Smooth muscle cell (in vitro differentiated cells): ENCODE data around the gene SLC25A26. TPM values are rescaled to one million over a fixed set of nuclear protein-coding genes. Genes with fewer than 3 reads are reported as not detected.

Experiments
- DNase-seq: peaks from one replicate; lab custom pipeline; 2025; ENCODE audit not compliant: unreplicated experiment; lab: John Stamatoyannopoulos, UW
- H2AFZ ChIP-seq: fragments of 200-600 bp; sonication (generic); 2 replicates; pipeline ENCODE4 v1.6.0; 2016; ENCODE audit warnings: antibody characterized with exemption, low read depth, mild to moderate bottlenecking
- H3F3A ChIP-seq: fragments of 200-600 bp; sonication (generic); 2 replicates; pipeline ENCODE4 v1.6.0; 2017; ENCODE audit warnings: antibody characterized with exemption, low read depth
- H3K27ac ChIP-seq: fragments of 200-600 bp; sonication (generic); 2 replicates; pipeline ENCODE4 v1.5.1; 2016; ENCODE audit warnings: low read depth, mild to moderate bottlenecking
- H3K27me3 ChIP-seq: fragments of 200-600 bp; sonication (generic); 2 replicates; pipeline ENCODE4 v1.6.1; 2016; ENCODE audit warnings: low read depth, mild to moderate bottlenecking
- H3K36me3 ChIP-seq: fragments of 200-600 bp; sonication (generic); 2 replicates; pipeline ENCODE4 v1.5.1; 2016; ENCODE audit warnings: low read depth
- H3K4me1 ChIP-seq: fragments of 200-600 bp; sonication (generic); 2 replicates; pipeline ENCODE4 v1.5.1; 2016; ENCODE audit warnings: low read depth
- H3K4me2 ChIP-seq: fragments of 200-600 bp; sonication (generic); 2 replicates; pipeline ENCODE4 v1.6.0; 2016; ENCODE audit warnings: mild to moderate bottlenecking
- H3K4me3 ChIP-seq: fragments of 200-600 bp; sonication (generic); 2 replicates; pipeline ENCODE4 v1.5.1; 2016; ENCODE audit warnings: mild to moderate bottlenecking
- H3K79me2 ChIP-seq: fragments of 200-600 bp; sonication (generic); 2 replicates; pipeline ENCODE4 v1.6.0; 2016; ENCODE audit warnings: low read depth, mild to moderate bottlenecking
- H3K9ac ChIP-seq: fragments of 200-600 bp; sonication (generic); 2 replicates; pipeline ENCODE4 v1.6.0; 2016; ENCODE audit warnings: low read depth
- H3K9me3 ChIP-seq: fragments of 200-600 bp; sonication (generic); replicated peaks from 2 replicates; pipeline ENCODE4 v1.5.1; 2016; ENCODE audit warnings: low read depth
- H4K20me1 ChIP-seq: fragments of 200-600 bp; sonication (generic); 2 replicates; pipeline ENCODE4 v1.6.0; 2016; ENCODE audit warnings: low read depth
- CTCF ChIP-seq: fragments of 200-600 bp; sonication (generic); IDR thresholded peaks from 2 replicates; pipeline ENCODE4 v1.5.1; 2017; ENCODE audit warnings: borderline replicate concordance, mild to moderate bottlenecking, antibody characterized with exemption; ENCODE audit not compliant: insufficient read depth, poor library complexity, severe bottlenecking
- WGBS: methylation state at CpG from one replicate; pipeline ENCODE4 v1.1.7; 2016; ENCODE audit warnings: low lambda C conversion rate; 5-methylcytosine and 5-hydroxymethylcytosine counted together
- polyA plus RNA-seq: library from polyadenylated mRNA; unstranded; fragments of >200 nt; fragmentation: Nextera tagmentation; extraction: Ambion mirVana; gene quantifications from 2 replicates; pipeline ENCODE4 v1.2.1, GENCODE V29; 2016
- total RNA-seq: library from RNA; depleted of rRNA; stranded (reverse); fragments of >200 nt; gene quantifications from 2 replicates; pipeline ENCODE4 v1.2.3, GENCODE V29; 2014

SLC25A26 gene
- total and polyA plus RNA-seq, 2 experiments from 2014 or later, result 8.9 to 18.9 TPM

GRCh38 chr3:66394019-66394752 lies 173.4 kb downstream of the SLC25A26 start:
- Histone ChIP-seq H3K4me3 (no peak overlapping the region), H3K27me3 (no peaks in the 10 kb centered on the region), H3K4me1 (peaks cover 9% of the 10 kb centered on the region), H3F3A (no peaks in the 10 kb centered on the region), H3K4me2 (peak overlapping the region; percentile 70), H3K9ac (no peak overlapping the region), H4K20me1 (no peaks in the 10 kb centered on the region), H3K36me3 (no peaks in the 10 kb centered on the region), H3K9me3 (no peaks in the 10 kb centered on the region), H3K27ac (peak overlapping the region; percentile 54), H2AFZ (no peak overlapping the region), H3K79me2 (no peaks in the 10 kb centered on the region)
- WGBS, result 83% methylated on average over 12 of the region's 12 CpGs
- DNase-seq, result no peak
- no peak for TF ChIP-seq CTCF

GRCh38 chr3:66394753-66395249 lies 174.0 kb downstream of the SLC25A26 start:
- H3K27ac ChIP-seq, result peak overlapping the region; percentile 54

GRCh38 chr3:66395635-66396034 lies 174.8 kb downstream of the SLC25A26 start:
- Histone ChIP-seq H3K79me2 (no peaks in the 10 kb centered on the region), H3K9ac (no peak overlapping the region), H3F3A (no peaks in the 10 kb centered on the region), H3K9me3 (no peaks in the 10 kb centered on the region), H4K20me1 (no peaks in the 10 kb centered on the region), H3K27me3 (no peaks in the 10 kb centered on the region), H3K4me2 (no peak overlapping the region), H2AFZ (no peak overlapping the region), H3K36me3 (no peaks in the 10 kb centered on the region), H3K4me1 (peaks cover 9% of the 10 kb centered on the region), H3K27ac (no peak overlapping the region), H3K4me3 (no peak overlapping the region)
- no peak for DNase-seq
- no peak for TF ChIP-seq CTCF
- WGBS, result 95% methylated on average over 10 of the region's 10 CpGs

More at GRCh38 chr3:66394753-66395249, 174.0 kb downstream of the SLC25A26 start:
- Histone ChIP-seq H3K9me3 (no peaks in the 10 kb centered on the region), H3K79me2 (no peaks in the 10 kb centered on the region), H3K4me2 (peak overlapping the region; percentile 70), H3K4me3 (no peak overlapping the region), H3F3A (no peaks in the 10 kb centered on the region), H3K9ac (no peak overlapping the region), H3K27me3 (no peaks in the 10 kb centered on the region), H3K4me1 (peaks cover 9% of the 10 kb centered on the region), H3K36me3 (no peaks in the 10 kb centered on the region), H4K20me1 (no peaks in the 10 kb centered on the region), H2AFZ (no peak overlapping the region)
- no peak for DNase-seq
- 63% methylated on average over 8 of the region's 8 CpGs for WGBS
- TF ChIP-seq CTCF, result no peak

- Histone ChIP-seq H3K4me2 (no peak overlapping the region), H3K27ac (no peak overlapping the region), H4K20me1 (no peaks in the 10 kb centered on the region), H3F3A (no peaks in the 10 kb centered on the region), H3K9ac (no peak overlapping the region), H2AFZ (no peak overlapping the region), H3K4me1 (peaks cover 15% of the 10 kb centered on the region), H3K4me3 (no peak overlapping the region), H3K36me3 (no peaks in the 10 kb centered on the region), H3K9me3 (no peaks in the 10 kb centered on the region), H3K27me3 (no peaks in the 10 kb centered on the region), H3K79me2 (no peaks in the 10 kb centered on the region)
- DNase-seq, result no peak
- WGBS, result 89% methylated on average over 13 of the region's 13 CpGs
- TF ChIP-seq CTCF, result no peak
These were observed 175.5 kb downstream of the SLC25A26 start for GRCh38 chr3:66396161-66396760.
